Vagina (tissue), 2 donors: ENCODE measurements around the gene NPAS3. TPM values are rescaled to one million over a fixed set of nuclear protein-coding genes. Genes with fewer than 3 reads are reported as not detected.

ENCODE experiments used
- DNase-seq, 2 donors: peaks; one replicate each; pipeline ENCODE4 v3.0.0-alpha.2; 2017; ENCODE audit errors: extremely low spot score in 2 of 2
- H3K27ac ChIP-seq: fragments of 200-600 bp; sonication (generic); one replicate; pipeline ENCODE4 v1.5.1; 2019
- H3K27me3 ChIP-seq: fragments of 200-600 bp; sonication (generic); one replicate; pipeline ENCODE4 v1.5.1; 2019
- H3K36me3 ChIP-seq, 2 donors: fragments of 200-600 bp; sonication (generic); one replicate each; pipeline ENCODE4 v1.5.1; 2017 to 2019
- H3K4me1 ChIP-seq: fragments of 200-600 bp; sonication (generic); one replicate; pipeline ENCODE4 v1.5.1; 2019
- H3K4me3 ChIP-seq, 2 donors: fragments of 200-600 bp; sonication (generic); 1 replicate in 1 of 2; 2 replicates in 1 of 2; pipeline ENCODE4 v1.5.1; 2016 to 2019
- H3K9me3 ChIP-seq: fragments of 200-600 bp; sonication (generic); one replicate; pipeline ENCODE4 v1.5.1; 2019
- POLR2A ChIP-seq, 2 donors: fragments of 450-650 bp; IDR thresholded peaks; one replicate each; pipeline ENCODE4 v1.6.1; 2017; ENCODE audit warnings: antibody characterized with exemption in 2 of 2, mild to moderate bottlenecking in 2 of 2, moderate library complexity in 2 of 2
- POLR2AphosphoS5 ChIP-seq, 2 donors: sonication (generic); formaldehyde crosslinking; IDR thresholded peaks; one replicate each; pipeline ENCODE4 v1.9.0; 2017; ENCODE audit warnings: antibody characterized with exemption in 2 of 2, mild to moderate bottlenecking in 2 of 2, low read depth in 1 of 2; ENCODE audit not compliant: insufficient read depth in 1 of 2
- intact Hi-C: fragments of 100-400 bp; cut with DNase I; formaldehyde crosslinking; loops from one replicate; pipeline ENCODE4 v1.15.1; 2023
- total RNA-seq: library from RNA; depleted of rRNA; stranded (reverse); fragments of >200 nt; gene quantifications from one replicate; pipeline ENCODE4 v1.2.3, GENCODE V29; 2016
- TF ChIP-seq, protein P1 (sequence below), 3 experiments: fragments of 450-650 bp in 2 of 3; fragments of 200-600 bp in 1 of 3; sonication (generic) in 1 of 3; IDR thresholded peaks; one replicate each; pipeline ENCODE4 v1.5.1; 2017 to 2019; ENCODE audit warnings: antibody characterized with exemption in 3 of 3, mild to moderate bottlenecking in 2 of 3, moderate library complexity in 2 of 3

NPAS3 gene
- total RNA-seq, 1 donor from 2014 or later: 1.2 TPM

DNA sequence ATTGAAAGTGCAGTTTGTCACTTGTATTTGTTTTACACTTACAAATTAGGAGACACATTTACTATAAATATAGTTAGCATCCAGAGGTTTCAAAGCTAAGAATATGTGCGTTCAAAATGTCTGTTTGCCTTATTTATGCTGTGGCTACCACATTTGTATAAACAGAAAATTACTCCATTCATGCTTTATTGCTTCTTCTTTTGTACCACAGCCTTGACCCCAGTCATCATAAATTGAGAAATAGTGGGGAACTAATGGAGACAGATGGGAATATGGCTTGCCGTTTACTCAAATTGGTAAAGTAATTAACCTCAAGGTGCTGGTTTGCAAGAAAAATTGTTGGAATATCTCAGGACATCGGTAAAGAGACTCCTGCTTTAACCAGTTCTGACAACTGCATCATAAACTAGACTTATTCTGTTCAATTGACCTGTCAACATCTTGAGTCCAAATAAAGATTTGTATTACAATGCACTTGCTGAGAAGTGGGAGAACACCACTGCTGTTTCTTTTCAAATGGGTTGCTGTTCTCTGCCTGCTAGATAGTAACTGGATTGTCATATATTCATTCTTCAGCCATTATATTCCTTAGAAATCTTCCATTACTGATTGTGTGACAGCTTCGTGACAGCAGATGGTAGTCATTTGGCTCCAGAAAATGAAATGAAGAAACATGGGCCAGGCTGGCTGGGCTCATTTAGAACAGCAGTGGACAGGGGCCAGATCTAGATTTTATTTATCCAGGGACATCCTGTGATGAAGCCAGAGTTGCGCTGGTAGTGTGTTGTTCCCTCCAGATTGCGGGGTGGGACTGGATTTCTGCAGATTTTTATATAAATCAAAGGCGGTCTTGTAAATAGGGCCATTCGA lies 657.8 kb downstream of the NPAS3 start:
- H3K27ac ChIP-seq: no peak overlapping the region
- no peaks in the 10 kb centered on the region for H3K36me3 ChIP-seq
- no peak for DNase-seq
- no peak overlapping the region for H3K4me3 ChIP-seq
- H3K27me3 ChIP-seq: no peaks in the 10 kb centered on the region
- H3K4me1 ChIP-seq: no peaks in the 10 kb centered on the region
- TF ChIP-seq, protein P1, sequence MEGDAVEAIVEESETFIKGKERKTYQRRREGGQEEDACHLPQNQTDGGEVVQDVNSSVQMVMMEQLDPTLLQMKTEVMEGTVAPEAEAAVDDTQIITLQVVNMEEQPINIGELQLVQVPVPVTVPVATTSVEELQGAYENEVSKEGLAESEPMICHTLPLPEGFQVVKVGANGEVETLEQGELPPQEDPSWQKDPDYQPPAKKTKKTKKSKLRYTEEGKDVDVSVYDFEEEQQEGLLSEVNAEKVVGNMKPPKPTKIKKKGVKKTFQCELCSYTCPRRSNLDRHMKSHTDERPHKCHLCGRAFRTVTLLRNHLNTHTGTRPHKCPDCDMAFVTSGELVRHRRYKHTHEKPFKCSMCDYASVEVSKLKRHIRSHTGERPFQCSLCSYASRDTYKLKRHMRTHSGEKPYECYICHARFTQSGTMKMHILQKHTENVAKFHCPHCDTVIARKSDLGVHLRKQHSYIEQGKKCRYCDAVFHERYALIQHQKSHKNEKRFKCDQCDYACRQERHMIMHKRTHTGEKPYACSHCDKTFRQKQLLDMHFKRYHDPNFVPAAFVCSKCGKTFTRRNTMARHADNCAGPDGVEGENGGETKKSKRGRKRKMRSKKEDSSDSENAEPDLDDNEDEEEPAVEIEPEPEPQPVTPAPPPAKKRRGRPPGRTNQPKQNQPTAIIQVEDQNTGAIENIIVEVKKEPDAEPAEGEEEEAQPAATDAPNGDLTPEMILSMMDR (IDR thresholded peaks at IDR 0.05): no peak
- TF ChIP-seq POLR2AphosphoS5 (IDR thresholded peaks at IDR 0.05; ENCODE audit: insufficient read depth in 1 of 2, low read depth in 1 of 2) (no peak), POLR2A (IDR thresholded peaks at IDR 0.05) (no peak)
- intact Hi-C loops: no loop called here
- no peaks in the 10 kb centered on the region for H3K9me3 ChIP-seq

DNA sequence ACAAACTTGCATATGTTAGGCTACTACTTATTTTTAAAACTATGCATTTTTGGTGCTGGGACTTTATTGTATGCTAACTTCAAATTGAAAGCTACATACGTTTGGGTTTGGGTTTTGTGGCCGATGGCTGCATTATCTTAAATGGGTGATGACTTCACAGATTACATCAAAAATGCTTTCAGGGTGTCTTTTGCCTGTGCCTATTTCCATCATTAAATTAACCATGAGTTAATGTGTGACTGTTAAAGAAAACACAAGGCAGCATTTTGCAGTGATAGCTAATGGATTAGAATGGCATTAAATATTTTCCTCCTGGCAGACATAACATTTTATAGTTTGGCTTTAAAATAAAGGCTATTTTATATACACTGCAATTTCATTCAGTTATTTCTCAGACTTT lies 659.9 kb downstream of the NPAS3 start:
- no peaks in the 10 kb centered on the region for H3K36me3 ChIP-seq
- H3K4me1 ChIP-seq: no peaks in the 10 kb centered on the region
- no peak overlapping the region for H3K27ac ChIP-seq
- no peak overlapping the region for H3K4me3 ChIP-seq
- H3K27me3 ChIP-seq: no peaks in the 10 kb centered on the region
- DNase-seq: no peak
- no peak for TF ChIP-seq POLR2AphosphoS5 (IDR thresholded peaks at IDR 0.05; ENCODE audit: insufficient read depth in 1 of 2, low read depth in 1 of 2)
- TF ChIP-seq, protein P1 (IDR thresholded peaks at IDR 0.05): no peak
- no peak for TF ChIP-seq POLR2A (IDR thresholded peaks at IDR 0.05)
- H3K9me3 ChIP-seq: no peaks in the 10 kb centered on the region
- intact Hi-C loops: no loop called here

- intact Hi-C loops: no loop called here
- no peak overlapping the region for H3K4me3 ChIP-seq
- no peak for DNase-seq
- H3K4me1 ChIP-seq: no peaks in the 10 kb centered on the region
- H3K36me3 ChIP-seq: no peaks in the 10 kb centered on the region
- H3K27me3 ChIP-seq: no peaks in the 10 kb centered on the region
- H3K27ac ChIP-seq: no peak overlapping the region
- TF ChIP-seq POLR2A (IDR thresholded peaks at IDR 0.05) (no peak), POLR2AphosphoS5 (IDR thresholded peaks at IDR 0.05; ENCODE audit: insufficient read depth in 1 of 2, low read depth in 1 of 2) (no peak)
- TF ChIP-seq, protein P1 (IDR thresholded peaks at IDR 0.05): no peak
- H3K9me3 ChIP-seq: no peaks in the 10 kb centered on the region
These were observed 663.7 kb downstream of the NPAS3 start for GRCh38 chr14:33602396-33602795.

- DNase-seq: no peak
- intact Hi-C loops: no loop called here
- no peaks in the 10 kb centered on the region for H3K9me3 ChIP-seq
- H3K4me3 ChIP-seq: no peak overlapping the region
- no peaks in the 10 kb centered on the region for H3K4me1 ChIP-seq
- no peak overlapping the region for H3K27ac ChIP-seq
- TF ChIP-seq POLR2AphosphoS5 (IDR thresholded peaks at IDR 0.05; ENCODE audit: insufficient read depth in 1 of 2, low read depth in 1 of 2) (no peak), POLR2A (IDR thresholded peaks at IDR 0.05) (no peak)
- TF ChIP-seq, protein P1 (IDR thresholded peaks at IDR 0.05): no peak
- H3K27me3 ChIP-seq: no peaks in the 10 kb centered on the region
- H3K36me3 ChIP-seq: no peaks in the 10 kb centered on the region
These were observed 667.9 kb downstream of the NPAS3 start for GRCh38 chr14:33606591-33606990.

DNA sequence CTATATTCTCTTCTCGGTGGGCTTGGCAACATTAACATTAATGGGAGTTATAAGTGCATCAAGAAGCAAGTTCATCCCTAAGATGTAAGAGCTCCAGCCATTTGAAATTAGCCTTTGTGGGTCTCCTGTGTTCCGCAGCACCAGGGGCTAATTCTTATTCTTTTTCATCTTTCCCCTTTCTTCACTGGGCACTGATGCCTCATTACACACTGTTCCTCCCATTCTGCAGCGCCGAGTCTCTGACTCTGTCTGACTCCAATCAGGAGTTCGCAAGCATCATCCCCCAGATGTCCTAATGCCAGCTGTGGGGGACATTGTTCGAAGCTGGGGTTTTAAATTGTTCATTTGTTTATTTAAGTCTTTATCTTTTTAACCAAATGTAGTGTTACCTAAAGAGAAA lies 670.9 kb downstream of the NPAS3 start:
- no peak for DNase-seq
- Histone ChIP-seq H3K4me3 (no peak overlapping the region), H3K9me3 (no peaks in the 10 kb centered on the region), H3K27ac (no peak overlapping the region), H3K4me1 (no peaks in the 10 kb centered on the region), H3K36me3 (no peaks in the 10 kb centered on the region), H3K27me3 (no peaks in the 10 kb centered on the region)
- TF ChIP-seq POLR2AphosphoS5 (IDR thresholded peaks at IDR 0.05; ENCODE audit: insufficient read depth in 1 of 2, low read depth in 1 of 2): no peak
- no peak for TF ChIP-seq POLR2A (IDR thresholded peaks at IDR 0.05)
- TF ChIP-seq, protein P1 (IDR thresholded peaks at IDR 0.05): no peak
- intact Hi-C loops: no loop called here
